ENCODE data around the gene GINS1. TPM values are rescaled to one million over a fixed set of nuclear protein-coding genes. Genes with fewer than 3 reads are reported as not detected.
A peak's percentile ranks its signal among the peaks of the same experiment; 100 is the strongest.
"Not testable (repeated sequence)": the region's sequence is repeated elsewhere in the genome, so short reads cannot be mapped to it uniquely, and the experiment has no call there.

GINS1 gene
- total RNA-seq, 2 donors from 2014 or later, result 20.9 to 31.1 TPM

GRCh38 chr20:25468126-25469075, 60.9 kb downstream of the GINS1 start:
- Mint-ChIP-seq H3K4me3 (no peak overlapping the region), H3K4me1 (peaks cover 7% of the 10 kb centered on the region), H3K27me3 (no peaks in the 10 kb centered on the region), H3K36me3 (ENCODE audit: low read depth) (no peaks in the 10 kb centered on the region), H3K27ac (no peak overlapping the region), H3K9me3 (no peaks in the 10 kb centered on the region)
- ATAC-seq (replicated peaks), result no peak

- Mint-ChIP-seq H3K4me3 (no peak overlapping the region), H3K4me1 (peaks cover 7% of the 10 kb centered on the region), H3K27ac (no peak overlapping the region), H3K36me3 (ENCODE audit: low read depth) (no peaks in the 10 kb centered on the region), H3K27me3 (no peaks in the 10 kb centered on the region), H3K9me3 (no peaks in the 10 kb centered on the region)
- no peak for ATAC-seq (replicated peaks)
These were observed 62.1 kb downstream of the GINS1 start for GRCh38 chr20:25469558-25469957.

GRCh38 chr20:25470045-25470444, 62.6 kb downstream of the GINS1 start:
- H3K36me3 Mint-ChIP-seq (ENCODE audit: low read depth), result no peaks in the 10 kb centered on the region
- H3K27ac Mint-ChIP-seq, result no peak overlapping the region
- H3K9me3 Mint-ChIP-seq, result no peaks in the 10 kb centered on the region
- H3K27me3 Mint-ChIP-seq, result no peaks in the 10 kb centered on the region
- H3K4me3 Mint-ChIP-seq, result no peak overlapping the region
- ATAC-seq (replicated peaks), result peak; percentile 71
- H3K4me1 Mint-ChIP-seq, result peaks cover 7% of the 10 kb centered on the region

GRCh38 chr20:25471020-25471419, 63.5 kb downstream of the GINS1 start:
- Mint-ChIP-seq H3K36me3 (ENCODE audit: low read depth) (no peaks in the 10 kb centered on the region), H3K4me3 (no peak overlapping the region), H3K27ac (no peak overlapping the region), H3K9me3 (no peaks in the 10 kb centered on the region), H3K4me1 (peaks cover 7% of the 10 kb centered on the region), H3K27me3 (no peaks in the 10 kb centered on the region)
- no peak for ATAC-seq (replicated peaks)

- not testable (repeated sequence) for H3K36me3 Mint-ChIP-seq (ENCODE audit: low read depth); H3K4me1 Mint-ChIP-seq; H3K27ac Mint-ChIP-seq; H3K9me3 Mint-ChIP-seq; H3K4me3 Mint-ChIP-seq; ATAC-seq (replicated peaks); H3K27me3 Mint-ChIP-seq
These were observed 65.8 kb downstream of the GINS1 start for GRCh38 chr20:25473297-25473696.

- no peaks in the 10 kb centered on the region for H3K4me1 Mint-ChIP-seq
- H3K36me3 Mint-ChIP-seq (ENCODE audit: low read depth), result no peaks in the 10 kb centered on the region
- no peaks in the 10 kb centered on the region for H3K9me3 Mint-ChIP-seq
- no peak overlapping the region for H3K27ac Mint-ChIP-seq
- H3K4me3 Mint-ChIP-seq, result no peak overlapping the region
- ATAC-seq (replicated peaks), result no peak
- no peaks in the 10 kb centered on the region for H3K27me3 Mint-ChIP-seq
These were observed 68.9 kb downstream of the GINS1 start for GRCh38 chr20:25476106-25477013.

GRCh38 chr20:25477014-25477882, 69.8 kb downstream of the GINS1 start:
- Mint-ChIP-seq H3K4me3 (no peak overlapping the region), H3K27ac (no peak overlapping the region), H3K9me3 (no peaks in the 10 kb centered on the region), H3K4me1 (no peaks in the 10 kb centered on the region), H3K27me3 (no peaks in the 10 kb centered on the region), H3K36me3 (ENCODE audit: low read depth) (no peaks in the 10 kb centered on the region)
- no peak for ATAC-seq (replicated peaks)

GRCh38 chr20:25478889-25479568, 71.6 kb downstream of the GINS1 start:
- no peaks in the 10 kb centered on the region for H3K27me3 Mint-ChIP-seq
- H3K27ac Mint-ChIP-seq, result no peak overlapping the region
- H3K9me3 Mint-ChIP-seq, result no peaks in the 10 kb centered on the region
- H3K4me3 Mint-ChIP-seq, result no peak overlapping the region
- no peaks in the 10 kb centered on the region for H3K36me3 Mint-ChIP-seq (ENCODE audit: low read depth)
- no peak for ATAC-seq (replicated peaks)
- no peaks in the 10 kb centered on the region for H3K4me1 Mint-ChIP-seq

- no peaks in the 10 kb centered on the region for H3K9me3 Mint-ChIP-seq
- H3K4me3 Mint-ChIP-seq, result no peak overlapping the region
- H3K36me3 Mint-ChIP-seq (ENCODE audit: low read depth), result no peaks in the 10 kb centered on the region
- H3K27ac Mint-ChIP-seq, result no peak overlapping the region
- H3K4me1 Mint-ChIP-seq, result peaks cover 5% of the 10 kb centered on the region
- no peak for ATAC-seq (replicated peaks)
- no peaks in the 10 kb centered on the region for H3K27me3 Mint-ChIP-seq
These were observed 72.2 kb downstream of the GINS1 start for GRCh38 chr20:25479638-25480037.

GRCh38 chr20:25480156-25480555, 72.7 kb downstream of the GINS1 start:
- H3K9me3 Mint-ChIP-seq, result no peaks in the 10 kb centered on the region
- H3K36me3 Mint-ChIP-seq (ENCODE audit: low read depth), result no peaks in the 10 kb centered on the region
- peaks cover 10% of the 10 kb centered on the region for H3K4me1 Mint-ChIP-seq
- H3K4me3 Mint-ChIP-seq, result no peak overlapping the region
- ATAC-seq (replicated peaks), result no peak
- no peaks in the 10 kb centered on the region for H3K27me3 Mint-ChIP-seq
- H3K27ac Mint-ChIP-seq, result no peak overlapping the region

- no peaks in the 10 kb centered on the region for H3K36me3 Mint-ChIP-seq (ENCODE audit: low read depth)
- H3K9me3 Mint-ChIP-seq, result no peaks in the 10 kb centered on the region
- peaks cover 11% of the 10 kb centered on the region for H3K4me1 Mint-ChIP-seq
- H3K27ac Mint-ChIP-seq, result no peak overlapping the region
- H3K27me3 Mint-ChIP-seq, result no peaks in the 10 kb centered on the region
- no peak overlapping the region for H3K4me3 Mint-ChIP-seq
- ATAC-seq (replicated peaks), result no peak
These were observed 73.3 kb downstream of the GINS1 start for GRCh38 chr20:25480797-25481196.

- H3K9me3 Mint-ChIP-seq, result no peaks in the 10 kb centered on the region
- no peaks in the 10 kb centered on the region for H3K27me3 Mint-ChIP-seq
- H3K27ac Mint-ChIP-seq, result no peak overlapping the region
- peaks cover 14% of the 10 kb centered on the region for H3K4me1 Mint-ChIP-seq
- no peak overlapping the region for H3K4me3 Mint-ChIP-seq
- no peak for ATAC-seq (replicated peaks)
- H3K36me3 Mint-ChIP-seq (ENCODE audit: low read depth), result no peaks in the 10 kb centered on the region
These were observed 73.9 kb downstream of the GINS1 start for GRCh38 chr20:25481235-25481917.

- H3K4me3 Mint-ChIP-seq, result no peak overlapping the region
These were observed 74.4 kb downstream of the GINS1 start for GRCh38 chr20:25481918-25482253.

More at GRCh38 chr20:25481918-25482253, 74.4 kb downstream of the GINS1 start:
- Mint-ChIP-seq H3K36me3 (ENCODE audit: low read depth) (no peaks in the 10 kb centered on the region), H3K27me3 (no peaks in the 10 kb centered on the region), H3K9me3 (no peaks in the 10 kb centered on the region), H3K4me1 (peaks cover 17% of the 10 kb centered on the region), H3K27ac (no peak overlapping the region)
- no peak for ATAC-seq (replicated peaks)

Measured in activated T-helper 17 cell treated with anti-CD3 and anti-CD28 coated beads, Interleukin-2, amount 50 U/mL, for 72 hours (primary cell).